Keratinocyte (primary cell): ENCODE results near the gene NAALADL1.

Experiments
- CTCF ChIP-seq, 3 experiments: IDR thresholded peaks in 1 of 3; conservative IDR thresholded peaks in 1 of 3; optimal IDR thresholded peaks in 1 of 3; 2 replicates in 2 of 3; 3 replicates in 1 of 3; pipeline versions ENCODE3 to v1.5.1; 2011; ENCODE audit warnings: low read length in 3 of 3, mild to moderate bottlenecking in 3 of 3, moderate library complexity in 2 of 3, control low read depth in 1 of 3, inconsistent platforms in 1 of 3; ENCODE audit not compliant: insufficient read depth in 2 of 3; ENCODE audit errors: extremely low read depth in 1 of 3
- EZH2 ChIP-seq: IDR thresholded peaks from one replicate; pipeline ENCODE4 v1.6.1; 2012; ENCODE audit warnings: inconsistent platforms, mild to moderate bottlenecking, low read length, moderate library complexity

GRCh38 chr11:65017937-65018336 is 40.4 kb downstream of the NAALADL1 start:
- TF ChIP-seq CTCF (optimal IDR thresholded peaks at IDR 0.05 in 1 of 3, IDR thresholded peaks at IDR 0.05 in 1 of 3, conservative IDR thresholded peaks at IDR 0.05 in 1 of 3; ENCODE audit: extremely low read depth in 1 of 3, insufficient read depth in 2 of 3, low read length in 3 of 3) (no peak), EZH2 (no peak)
